Measurements from ENCODE around the gene FBN2.
"Not testable (repeated sequence)": the region's sequence is repeated elsewhere in the genome, so short reads cannot be mapped to it uniquely, and the experiment has no call there.

Gene FBN2

DNA sequence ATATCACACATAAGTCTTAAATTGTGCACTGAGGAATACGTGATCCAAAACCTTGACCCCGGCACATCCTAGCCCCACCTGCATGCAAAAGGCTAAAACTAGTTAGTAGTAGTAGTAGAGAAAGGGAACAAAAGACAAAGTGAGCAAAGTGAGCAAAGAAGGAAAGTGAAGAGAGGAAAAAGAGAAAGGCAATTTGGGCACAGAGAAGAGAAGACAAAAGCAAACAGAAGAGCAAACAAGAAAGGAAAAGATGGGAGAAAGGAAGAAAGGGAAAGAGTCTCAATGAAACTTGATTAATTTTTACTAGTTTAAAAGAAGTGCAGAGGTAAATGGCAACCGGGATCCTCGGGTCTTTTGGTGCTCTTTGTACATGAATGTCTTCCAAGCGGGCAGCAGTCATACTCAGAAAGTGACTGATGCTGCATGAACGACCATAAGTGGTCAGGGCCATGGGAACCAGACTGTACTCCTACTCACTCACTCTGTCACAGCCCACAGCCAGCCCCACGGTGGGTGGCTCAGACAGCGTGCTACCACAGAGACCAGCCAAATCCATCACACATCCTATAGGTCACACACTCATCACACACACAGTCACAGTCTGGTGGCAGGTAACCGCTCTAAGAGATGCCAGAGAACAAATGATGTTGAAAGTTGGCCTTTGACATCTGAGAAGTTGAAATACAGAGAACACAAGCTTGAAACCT lies 203.9 kb downstream of the FBN2 start:
- H3K36me3 ChIP-seq (ENCODE audit: insufficient read depth, low read length): peaks cover 11% of the 10 kb centered on the region
- H3K9ac ChIP-seq (ENCODE audit: insufficient read length): no peak overlapping the region

GRCh38 chr5:128331261-128331660 lies 206.8 kb downstream of the FBN2 start:
- Histone ChIP-seq H3K36me3 (ENCODE audit: insufficient read depth, low read length) (peaks cover 11% of the 10 kb centered on the region), H3K9ac (ENCODE audit: insufficient read length) (no peak overlapping the region), H3K27ac (no peak overlapping the region), H3K4me3 (no peak overlapping the region), H3K9me3 (ENCODE audit: low read depth, low read length) (no peaks in the 10 kb centered on the region)
- no peak for DNase-seq (ENCODE audit: low read depth, low spot score)
- TF ChIP-seq POLR2AphosphoS5 (IDR thresholded peaks at IDR 0.05; ENCODE audit: borderline replicate concordance, low read depth, low read length): no peak
- TF ChIP-seq EZH2 (IDR thresholded peaks at IDR 0.05): no peak
- no peak for TF ChIP-seq FOXP2 (optimal IDR thresholded peaks at IDR 0.05; ENCODE audit: control extremely low read depth, extremely low read length, insufficient read depth)

More for the DNA sequence above, 203.9 kb downstream of the FBN2 start:
- no peak for TF ChIP-seq EZH2 (IDR thresholded peaks at IDR 0.05)
- no peak for TF ChIP-seq POLR2AphosphoS5 (IDR thresholded peaks at IDR 0.05; ENCODE audit: borderline replicate concordance, low read depth, low read length)
- TF ChIP-seq FOXP2 (optimal IDR thresholded peaks at IDR 0.05; ENCODE audit: control extremely low read depth, extremely low read length, insufficient read depth): no peak
- no peaks in the 10 kb centered on the region for H3K9me3 ChIP-seq (ENCODE audit: low read depth, low read length)
- no peak for DNase-seq (ENCODE audit: low read depth, low spot score)
- H3K4me3 ChIP-seq: no peak overlapping the region
- no peak overlapping the region for H3K27ac ChIP-seq

DNA sequence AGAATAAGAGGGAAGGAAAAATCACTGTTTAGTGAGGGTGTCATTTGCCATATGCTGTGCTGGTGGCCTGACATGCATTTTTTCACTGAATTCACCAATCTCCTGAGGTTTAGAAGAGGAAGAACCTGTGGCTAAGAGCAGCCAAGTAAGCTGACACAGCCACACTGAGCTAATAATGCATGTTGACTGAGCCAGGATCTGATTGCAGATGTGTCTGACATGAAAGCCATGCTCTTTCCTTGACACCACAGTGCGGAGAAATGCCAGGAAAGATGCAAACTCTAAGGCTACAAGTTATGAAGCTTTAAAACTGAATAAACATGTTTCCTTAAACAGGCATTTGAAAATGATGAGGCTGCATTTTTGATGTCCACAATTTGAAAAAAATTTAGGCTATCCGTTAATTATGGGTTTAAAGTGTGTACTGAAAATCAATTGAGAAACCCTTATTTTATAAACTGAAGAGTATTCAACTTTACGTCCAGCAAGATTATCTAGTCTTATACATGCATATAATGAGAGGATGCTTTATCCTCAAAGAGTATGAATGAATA lies 208.6 kb downstream of the FBN2 start:
- H3K4me3 ChIP-seq: no peak overlapping the region
- H3K9ac ChIP-seq (ENCODE audit: insufficient read length): no peak overlapping the region
- no peak for TF ChIP-seq FOXP2 (optimal IDR thresholded peaks at IDR 0.05; ENCODE audit: control extremely low read depth, extremely low read length, insufficient read depth)
- TF ChIP-seq POLR2AphosphoS5 (IDR thresholded peaks at IDR 0.05; ENCODE audit: borderline replicate concordance, low read depth, low read length): no peak
- TF ChIP-seq EZH2 (IDR thresholded peaks at IDR 0.05): no peak
- H3K9me3 ChIP-seq (ENCODE audit: low read depth, low read length): no peaks in the 10 kb centered on the region
- no peak for DNase-seq (ENCODE audit: low read depth, low spot score)
- no peak overlapping the region for H3K27ac ChIP-seq
- H3K36me3 ChIP-seq (ENCODE audit: insufficient read depth, low read length): peaks cover 11% of the 10 kb centered on the region

GRCh38 chr5:128328446-128328845 lies 209.6 kb downstream of the FBN2 start:
- no peaks in the 10 kb centered on the region for H3K9me3 ChIP-seq (ENCODE audit: low read depth, low read length)
- H3K36me3 ChIP-seq (ENCODE audit: insufficient read depth, low read length): peaks cover 11% of the 10 kb centered on the region
- TF ChIP-seq EZH2 (IDR thresholded peaks at IDR 0.05): no peak
- no peak for TF ChIP-seq FOXP2 (optimal IDR thresholded peaks at IDR 0.05; ENCODE audit: control extremely low read depth, extremely low read length, insufficient read depth)
- no peak for TF ChIP-seq POLR2AphosphoS5 (IDR thresholded peaks at IDR 0.05; ENCODE audit: borderline replicate concordance, low read depth, low read length)

GRCh38 chr5:128328007-128328406 lies 210.0 kb downstream of the FBN2 start:
- TF ChIP-seq FOXP2 (optimal IDR thresholded peaks at IDR 0.05; ENCODE audit: control extremely low read depth, extremely low read length, insufficient read depth) (no peak), EZH2 (IDR thresholded peaks at IDR 0.05) (no peak)
- Histone ChIP-seq H3K27ac (no peak overlapping the region), H3K9ac (ENCODE audit: insufficient read length) (no peak overlapping the region), H3K9me3 (ENCODE audit: low read depth, low read length) (no peaks in the 10 kb centered on the region), H3K4me3 (no peak overlapping the region), H3K36me3 (ENCODE audit: insufficient read depth, low read length) (peaks cover 11% of the 10 kb centered on the region)
- no peak for DNase-seq (ENCODE audit: low read depth, low spot score)

More at GRCh38 chr5:128328446-128328845, 209.6 kb downstream of the FBN2 start:
- DNase-seq (ENCODE audit: low read depth, low spot score): no peak
- Histone ChIP-seq H3K9ac (ENCODE audit: insufficient read length) (no peak overlapping the region), H3K27ac (no peak overlapping the region), H3K4me3 (no peak overlapping the region)

GRCh38 chr5:128321418-128321817 lies 216.6 kb downstream of the FBN2 start:
- H3K9me3 ChIP-seq (ENCODE audit: low read depth, low read length); H3K36me3 ChIP-seq (ENCODE audit: insufficient read depth, low read length); H3K9ac ChIP-seq (ENCODE audit: insufficient read length); H3K4me3 ChIP-seq; DNase-seq (ENCODE audit: low read depth, low spot score); H3K27ac ChIP-seq: not testable (repeated sequence)

DNA sequence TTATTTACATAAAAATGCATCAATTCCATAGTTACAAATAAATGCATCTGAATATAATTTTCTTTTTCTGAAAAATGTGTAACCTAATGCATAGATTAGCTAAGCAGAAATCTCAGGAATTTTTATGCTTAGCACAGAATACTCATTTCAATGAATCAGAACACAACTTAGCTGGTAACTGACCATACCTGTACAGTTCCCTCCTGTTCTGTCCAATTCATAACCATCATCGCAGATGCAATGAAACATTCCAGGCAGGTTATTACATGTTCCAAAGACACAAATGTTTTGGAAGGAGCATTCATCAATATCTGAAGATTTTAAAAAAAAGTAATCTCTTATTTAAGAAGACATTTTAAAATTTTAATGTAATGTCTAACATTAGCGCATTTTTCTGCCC lies 219.4 kb downstream of the FBN2 start:
- no peak overlapping the region for H3K27ac ChIP-seq
- H3K36me3 ChIP-seq (ENCODE audit: insufficient read depth, low read length): no peaks in the 10 kb centered on the region
- TF ChIP-seq FOXP2 (optimal IDR thresholded peaks at IDR 0.05; ENCODE audit: control extremely low read depth, extremely low read length, insufficient read depth) (no peak), EZH2 (IDR thresholded peaks at IDR 0.05) (no peak)
- H3K4me3 ChIP-seq: no peak overlapping the region
- DNase-seq (ENCODE audit: low read depth, low spot score): no peak
- no peak overlapping the region for H3K9ac ChIP-seq (ENCODE audit: insufficient read length)
- H3K9me3 ChIP-seq (ENCODE audit: low read depth, low read length): no peaks in the 10 kb centered on the region

DNA sequence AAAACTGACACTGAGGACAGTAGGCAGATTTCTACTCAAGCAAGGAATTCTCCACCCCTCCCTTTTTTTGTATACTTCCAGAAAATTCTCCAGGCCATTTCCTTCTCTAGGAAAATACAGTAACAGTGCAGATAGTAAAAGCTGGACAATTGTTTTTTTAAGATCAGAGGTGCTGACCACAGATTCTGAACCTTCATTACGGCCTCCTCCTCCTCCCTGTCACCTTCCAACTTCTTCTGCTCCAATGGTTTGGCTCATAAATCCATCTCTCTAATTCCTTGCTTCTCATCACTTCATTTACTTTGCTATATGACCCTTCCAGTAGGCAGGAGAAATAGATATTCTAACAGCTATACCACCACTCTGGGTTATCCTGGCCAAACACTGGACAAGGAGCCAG lies 220.6 kb downstream of the FBN2 start:
- H3K9ac ChIP-seq (ENCODE audit: insufficient read length): no peak overlapping the region
- H3K36me3 ChIP-seq (ENCODE audit: insufficient read depth, low read length): no peaks in the 10 kb centered on the region
- H3K27ac ChIP-seq: no peak overlapping the region
- TF ChIP-seq FOXP2 (optimal IDR thresholded peaks at IDR 0.05; ENCODE audit: control extremely low read depth, extremely low read length, insufficient read depth) (no peak), EZH2 (IDR thresholded peaks at IDR 0.05) (no peak), POLR2AphosphoS5 (IDR thresholded peaks at IDR 0.05; ENCODE audit: borderline replicate concordance, low read depth, low read length) (no peak)
- H3K4me3 ChIP-seq: no peak overlapping the region
- no peaks in the 10 kb centered on the region for H3K9me3 ChIP-seq (ENCODE audit: low read depth, low read length)
- DNase-seq (ENCODE audit: low read depth, low spot score): no peak

- DNase-seq (ENCODE audit: low read depth, low spot score): no peak
- H3K36me3 ChIP-seq (ENCODE audit: insufficient read depth, low read length): no peaks in the 10 kb centered on the region
- no peak for TF ChIP-seq POLR2AphosphoS5 (IDR thresholded peaks at IDR 0.05; ENCODE audit: borderline replicate concordance, low read depth, low read length)
- TF ChIP-seq EZH2 (IDR thresholded peaks at IDR 0.05): no peak
- no peak for TF ChIP-seq FOXP2 (optimal IDR thresholded peaks at IDR 0.05; ENCODE audit: control extremely low read depth, extremely low read length, insufficient read depth)
- H3K9me3 ChIP-seq (ENCODE audit: low read depth, low read length): no peaks in the 10 kb centered on the region
- no peak overlapping the region for H3K27ac ChIP-seq
- H3K9ac ChIP-seq (ENCODE audit: insufficient read length): no peak overlapping the region
- no peak overlapping the region for H3K4me3 ChIP-seq
Measured at GRCh38 chr5:128315671-128316070, 222.4 kb downstream of the FBN2 start.
